K562 (cell line): ENCODE data around the gene PKHD1. TPM values are rescaled to one million over a fixed set of nuclear protein-coding genes. Genes with fewer than 3 reads are reported as not detected.

ENCODE experiments used
- ZNF407 ChIP-seq: fragments of 450-650 bp; IDR thresholded peaks from 2 replicates; pipeline ENCODE4 v1.6.1; 2016; ENCODE audit warnings: low read depth
- polyA plus RNA-seq, 8 experiments: library from polyadenylated mRNA; depleted of rRNA in 4 of 8; stranded (reverse) in 5 of 8; unstranded in 3 of 8; fragments of >200 nt; fragmentation: Nextera tagmentation in 2 of 8; fragmentation: Illumina TruSeq in 1 of 8; extraction: Ambion mirVana in 2 of 8; extraction: Trizol in 1 of 8; gene quantifications; 2 replicates each; pipeline versions ENCODE4 v1.2.1 to v1.2.3, GENCODE V29; 2011 to 2014; ENCODE audit warnings: inconsistent platforms in 1 of 8, missing spikeins in 1 of 8
- total RNA-seq, 7 experiments: library from RNA; depleted of rRNA in 6 of 7; stranded (reverse); fragments of >200 nt in 6 of 7; fragmentation: Illumina TruSeq in 2 of 7; extraction: Trizol in 2 of 7; gene quantifications; 2 replicates each; pipeline versions ENCODE4 v1.2.1 to v1.2.3, GENCODE V29; 2011 to 2021; ENCODE audit warnings: low replicate concordance in 1 of 7

The PKHD1 gene
- total and polyA plus RNA-seq, 9 of the 15 experiments (the other 6 are each of a cell fraction or from before 2014, with no cell fraction given): 0.01 to 0.04 (median 0.01) TPM; not detected in 6

DNA sequence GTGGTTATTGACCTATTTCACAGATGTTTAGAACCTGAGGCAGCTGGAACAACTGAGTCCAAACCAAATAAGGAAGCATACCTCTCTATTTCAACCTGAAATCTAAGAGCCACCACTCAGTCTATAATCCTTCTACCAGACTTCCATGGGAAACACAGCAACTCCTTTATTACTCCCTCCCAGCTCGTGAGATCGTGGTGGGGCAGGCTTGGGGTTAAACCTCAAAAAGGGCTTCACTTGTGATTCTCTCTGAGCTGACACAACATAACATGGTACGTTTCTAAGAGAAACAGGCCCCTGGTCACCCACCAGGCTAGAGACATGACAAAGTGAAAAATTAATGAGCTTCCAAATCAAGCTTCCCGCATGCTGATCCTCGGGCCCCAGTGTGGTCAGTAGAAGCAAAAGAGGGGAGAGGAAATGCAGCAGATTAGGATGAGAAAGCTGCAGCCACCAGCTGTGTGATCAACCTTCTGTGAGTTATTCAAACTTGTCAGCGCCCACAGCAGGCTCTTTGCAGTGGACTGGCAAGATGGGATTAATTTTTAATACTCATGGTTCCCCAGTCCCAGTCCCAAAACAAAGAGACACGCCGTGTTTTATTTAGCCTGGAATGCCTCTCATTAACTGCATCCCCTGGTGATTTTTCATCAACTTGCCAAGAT lies 9.3 kb downstream of the PKHD1 start (continued):
- no peak for TF ChIP-seq ZNF407
- TF ChIP-seq, all 486 proteins: peak for 0
